WTC11 (cell line): ENCODE data around the gene CCDC172. TPM values are rescaled to one million over a fixed set of nuclear protein-coding genes. Genes with fewer than 3 reads are reported as not detected.

Experiments
- ATAC-seq: fragments of 200-7000 bp; cut with Tn5 transposase; 2 replicates; pipeline ENCODE4 v1.10.0; 2021; ENCODE audit warnings: mild to moderate bottlenecking, moderate library complexity
- CTCF ChIA-PET: fragments of 300-600 bp; sonication (Branson Sonifier 250); formaldehyde crosslinking; loops from one replicate; lab custom pipeline; 2021; ENCODE audit warnings: antibody characterized with exemption; lab: Charles Lee
- POLR2A ChIA-PET: fragments of 350-600 bp; sonication (Branson Sonifier 250); formaldehyde crosslinking; loops from one replicate; lab custom pipeline; 2021; ENCODE audit warnings: antibody characterized with exemption; lab: Charles Lee
- DNase-seq: peaks from one replicate; pipeline ENCODE4 v3.0.0; 2021; ENCODE audit warnings: low spot score
- H3K27ac Mint-ChIP-seq: 2 replicates; pipeline ENCODE4 v1.8.0; 2021; ENCODE audit warnings: mixed read lengths
- H3K27me3 Mint-ChIP-seq: 2 replicates; pipeline ENCODE4 v1.8.0; 2021; ENCODE audit warnings: low read depth, mild to moderate bottlenecking, moderate library complexity, mixed read lengths
- H3K36me3 Mint-ChIP-seq: 2 replicates; pipeline ENCODE4 v1.8.0; 2021; ENCODE audit warnings: mixed read lengths
- H3K4me1 Mint-ChIP-seq: 2 replicates; pipeline ENCODE4 v1.8.0; 2022; ENCODE audit warnings: mixed read lengths
- H3K4me3 Mint-ChIP-seq: 2 replicates; pipeline ENCODE4 v1.8.0; 2021; ENCODE audit warnings: mild to moderate bottlenecking, moderate library complexity, mixed read lengths
- H3K9me3 Mint-ChIP-seq: 2 replicates; pipeline ENCODE4 v1.8.0; 2021; ENCODE audit warnings: mixed read lengths
- FOXJ3 ChIP-seq: sonication (generic); formaldehyde crosslinking; IDR thresholded peaks from 2 replicates; pipeline ENCODE4 v1.9.0; 2021; ENCODE audit warnings: missing genetic modification reagents, mild to moderate bottlenecking, borderline replicate concordance
- FOXP1 ChIP-seq: sonication (generic); formaldehyde crosslinking; IDR thresholded peaks from 2 replicates; pipeline ENCODE4 v1.8.0; 2022; ENCODE audit warnings: missing genetic modification reagents, mild to moderate bottlenecking, moderate library complexity, borderline replicate concordance
- MYBL2 ChIP-seq: sonication (generic); formaldehyde crosslinking; IDR thresholded peaks from 2 replicates; pipeline ENCODE4 v1.8.1; 2023; ENCODE audit warnings: mild to moderate bottlenecking, moderate library complexity, missing genetic modification reagents
- NFYB ChIP-seq: sonication (generic); formaldehyde crosslinking; conservative IDR thresholded peaks from 2 replicates; pipeline ENCODE4 v1.8.0; 2022; ENCODE audit warnings: low read depth, missing genetic modification reagents
- ZNF671 ChIP-seq: fragments of 250-450 bp; sonication (Bioruptor Pico); IDR thresholded peaks from 2 replicates; pipeline ENCODE4 v1.8.0; 2021; ENCODE audit warnings: mild to moderate bottlenecking
- total RNA-seq: library from RNA; stranded (reverse); gene quantifications from 3 replicates; pipeline ENCODE4 v1.2.3, GENCODE V29; 2021
- TF ChIP-seq, protein P1 (sequence below): fragments of 250-450 bp; sonication (Bioruptor Pico); conservative IDR thresholded peaks from 2 replicates; pipeline ENCODE4 v1.9.0; 2021; ENCODE audit warnings: mild to moderate bottlenecking
- TF ChIP-seq, protein P2 (sequence below): sonication (generic); formaldehyde crosslinking; IDR thresholded peaks from 2 replicates; pipeline ENCODE4 v1.8.0; 2022; ENCODE audit warnings: mild to moderate bottlenecking, missing genetic modification reagents
- TF ChIP-seq, protein P3 (sequence below): sonication (generic); formaldehyde crosslinking; IDR thresholded peaks from 2 replicates; pipeline ENCODE4 v1.8.0; 2023; ENCODE audit warnings: missing genetic modification reagents
- TF ChIP-seq, protein P4 (sequence below): fragments of 250-450 bp; sonication (Bioruptor Pico); IDR thresholded peaks from 2 replicates; pipeline ENCODE4 v1.9.0; 2021; ENCODE audit warnings: mild to moderate bottlenecking
- TF ChIP-seq, protein P5 (sequence below): sonication (generic); formaldehyde crosslinking; IDR thresholded peaks from 2 replicates; pipeline ENCODE4 v1.8.0; 2023; ENCODE audit warnings: mild to moderate bottlenecking, missing genetic modification reagents
- TF ChIP-seq, protein P6 (sequence below): sonication (generic); formaldehyde crosslinking; conservative IDR thresholded peaks from 2 replicates; pipeline ENCODE4 v1.8.1; 2023; ENCODE audit warnings: mild to moderate bottlenecking, low read depth, missing genetic modification reagents, moderate library complexity
- TF ChIP-seq, protein P7 (sequence below): sonication (generic); formaldehyde crosslinking; IDR thresholded peaks from 2 replicates; pipeline ENCODE4 v1.8.1; 2023; ENCODE audit warnings: mild to moderate bottlenecking, missing genetic modification reagents, borderline replicate concordance
- TF ChIP-seq, protein P8 (sequence below): sonication (generic); formaldehyde crosslinking; IDR thresholded peaks from 2 replicates; pipeline ENCODE4 v1.8.1; 2023; ENCODE audit warnings: mild to moderate bottlenecking, missing genetic modification reagents

The CCDC172 gene
- total RNA-seq, 1 experiment from 2014 or later: 2.0 TPM

DNA sequence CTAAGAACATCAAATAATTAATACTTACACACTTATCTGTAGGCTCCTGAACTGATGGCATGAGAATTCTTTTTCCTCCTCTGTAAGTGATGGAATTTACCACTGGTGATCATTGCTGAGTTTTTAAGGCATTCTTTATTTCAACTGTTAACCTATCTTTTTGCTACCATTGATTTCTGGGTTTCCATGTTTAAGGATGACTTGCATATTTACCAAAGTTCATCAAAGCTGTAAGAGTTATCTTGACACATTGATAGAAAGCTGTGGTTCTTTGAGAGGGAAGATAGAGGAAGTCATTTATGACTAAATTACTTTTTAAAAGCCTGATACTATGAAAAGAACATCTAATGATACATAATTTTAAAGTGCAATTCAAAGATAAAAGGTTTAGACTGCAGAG, 31.8 kb upstream of the CCDC172 start (continued):
- TF ChIP-seq NFYB (CRISPR knock-in tag): no peak
- TF ChIP-seq MYBL2 (CRISPR knock-in tag): no peak
- TF ChIP-seq, protein P1, sequence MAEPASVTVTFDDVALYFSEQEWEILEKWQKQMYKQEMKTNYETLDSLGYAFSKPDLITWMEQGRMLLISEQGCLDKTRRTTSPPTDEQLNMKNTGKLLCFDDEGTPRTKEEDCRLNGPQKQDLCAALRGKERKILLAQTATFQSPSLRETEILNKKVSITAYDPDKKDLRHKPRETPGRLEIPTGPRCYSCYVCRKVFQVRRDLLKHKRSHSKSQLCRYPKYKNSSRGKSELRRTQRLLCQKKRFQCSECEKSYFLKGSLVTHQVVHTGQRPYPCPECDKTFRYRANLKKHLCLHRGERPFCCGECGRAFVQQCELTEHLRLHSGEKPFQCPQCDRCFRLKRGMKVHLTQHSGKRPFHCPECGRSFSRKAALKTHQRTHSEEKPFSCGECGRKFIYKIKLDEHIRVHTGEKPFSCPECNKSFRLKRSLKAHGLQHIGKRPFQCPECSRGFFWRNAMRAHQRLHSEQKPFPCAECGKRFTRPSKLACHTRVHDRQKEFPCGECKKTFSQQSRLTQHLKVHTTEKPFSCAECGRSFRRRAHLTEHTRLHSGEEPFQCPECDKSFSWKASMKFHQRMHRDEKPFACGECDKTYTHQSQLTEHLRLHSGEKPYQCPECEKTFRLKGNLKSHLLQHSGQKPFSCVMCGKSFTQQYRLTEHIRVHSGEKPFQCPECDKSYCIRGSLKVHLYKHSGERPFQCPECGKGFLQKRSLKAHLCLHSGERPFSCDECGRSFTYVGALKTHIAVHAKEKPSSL (CRISPR knock-in tag): no peak
- TF ChIP-seq, protein P2, sequence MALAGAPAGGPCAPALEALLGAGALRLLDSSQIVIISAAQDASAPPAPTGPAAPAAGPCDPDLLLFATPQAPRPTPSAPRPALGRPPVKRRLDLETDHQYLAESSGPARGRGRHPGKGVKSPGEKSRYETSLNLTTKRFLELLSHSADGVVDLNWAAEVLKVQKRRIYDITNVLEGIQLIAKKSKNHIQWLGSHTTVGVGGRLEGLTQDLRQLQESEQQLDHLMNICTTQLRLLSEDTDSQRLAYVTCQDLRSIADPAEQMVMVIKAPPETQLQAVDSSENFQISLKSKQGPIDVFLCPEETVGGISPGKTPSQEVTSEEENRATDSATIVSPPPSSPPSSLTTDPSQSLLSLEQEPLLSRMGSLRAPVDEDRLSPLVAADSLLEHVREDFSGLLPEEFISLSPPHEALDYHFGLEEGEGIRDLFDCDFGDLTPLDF (CRISPR knock-in tag): no peak
- TF ChIP-seq FOXJ3 (CRISPR knock-in tag): no peak
- TF ChIP-seq, protein P3, sequence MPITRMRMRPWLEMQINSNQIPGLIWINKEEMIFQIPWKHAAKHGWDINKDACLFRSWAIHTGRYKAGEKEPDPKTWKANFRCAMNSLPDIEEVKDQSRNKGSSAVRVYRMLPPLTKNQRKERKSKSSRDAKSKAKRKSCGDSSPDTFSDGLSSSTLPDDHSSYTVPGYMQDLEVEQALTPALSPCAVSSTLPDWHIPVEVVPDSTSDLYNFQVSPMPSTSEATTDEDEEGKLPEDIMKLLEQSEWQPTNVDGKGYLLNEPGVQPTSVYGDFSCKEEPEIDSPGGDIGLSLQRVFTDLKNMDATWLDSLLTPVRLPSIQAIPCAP (CRISPR knock-in tag): no peak
- no peak for TF ChIP-seq ZNF671 (CRISPR knock-in tag)
- TF ChIP-seq, protein P4, sequence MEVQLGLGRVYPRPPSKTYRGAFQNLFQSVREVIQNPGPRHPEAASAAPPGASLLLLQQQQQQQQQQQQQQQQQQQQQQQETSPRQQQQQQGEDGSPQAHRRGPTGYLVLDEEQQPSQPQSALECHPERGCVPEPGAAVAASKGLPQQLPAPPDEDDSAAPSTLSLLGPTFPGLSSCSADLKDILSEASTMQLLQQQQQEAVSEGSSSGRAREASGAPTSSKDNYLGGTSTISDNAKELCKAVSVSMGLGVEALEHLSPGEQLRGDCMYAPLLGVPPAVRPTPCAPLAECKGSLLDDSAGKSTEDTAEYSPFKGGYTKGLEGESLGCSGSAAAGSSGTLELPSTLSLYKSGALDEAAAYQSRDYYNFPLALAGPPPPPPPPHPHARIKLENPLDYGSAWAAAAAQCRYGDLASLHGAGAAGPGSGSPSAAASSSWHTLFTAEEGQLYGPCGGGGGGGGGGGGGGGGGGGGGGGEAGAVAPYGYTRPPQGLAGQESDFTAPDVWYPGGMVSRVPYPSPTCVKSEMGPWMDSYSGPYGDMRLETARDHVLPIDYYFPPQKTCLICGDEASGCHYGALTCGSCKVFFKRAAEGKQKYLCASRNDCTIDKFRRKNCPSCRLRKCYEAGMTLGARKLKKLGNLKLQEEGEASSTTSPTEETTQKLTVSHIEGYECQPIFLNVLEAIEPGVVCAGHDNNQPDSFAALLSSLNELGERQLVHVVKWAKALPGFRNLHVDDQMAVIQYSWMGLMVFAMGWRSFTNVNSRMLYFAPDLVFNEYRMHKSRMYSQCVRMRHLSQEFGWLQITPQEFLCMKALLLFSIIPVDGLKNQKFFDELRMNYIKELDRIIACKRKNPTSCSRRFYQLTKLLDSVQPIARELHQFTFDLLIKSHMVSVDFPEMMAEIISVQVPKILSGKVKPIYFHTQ (CRISPR knock-in tag): no peak
- TF ChIP-seq, protein P5, sequence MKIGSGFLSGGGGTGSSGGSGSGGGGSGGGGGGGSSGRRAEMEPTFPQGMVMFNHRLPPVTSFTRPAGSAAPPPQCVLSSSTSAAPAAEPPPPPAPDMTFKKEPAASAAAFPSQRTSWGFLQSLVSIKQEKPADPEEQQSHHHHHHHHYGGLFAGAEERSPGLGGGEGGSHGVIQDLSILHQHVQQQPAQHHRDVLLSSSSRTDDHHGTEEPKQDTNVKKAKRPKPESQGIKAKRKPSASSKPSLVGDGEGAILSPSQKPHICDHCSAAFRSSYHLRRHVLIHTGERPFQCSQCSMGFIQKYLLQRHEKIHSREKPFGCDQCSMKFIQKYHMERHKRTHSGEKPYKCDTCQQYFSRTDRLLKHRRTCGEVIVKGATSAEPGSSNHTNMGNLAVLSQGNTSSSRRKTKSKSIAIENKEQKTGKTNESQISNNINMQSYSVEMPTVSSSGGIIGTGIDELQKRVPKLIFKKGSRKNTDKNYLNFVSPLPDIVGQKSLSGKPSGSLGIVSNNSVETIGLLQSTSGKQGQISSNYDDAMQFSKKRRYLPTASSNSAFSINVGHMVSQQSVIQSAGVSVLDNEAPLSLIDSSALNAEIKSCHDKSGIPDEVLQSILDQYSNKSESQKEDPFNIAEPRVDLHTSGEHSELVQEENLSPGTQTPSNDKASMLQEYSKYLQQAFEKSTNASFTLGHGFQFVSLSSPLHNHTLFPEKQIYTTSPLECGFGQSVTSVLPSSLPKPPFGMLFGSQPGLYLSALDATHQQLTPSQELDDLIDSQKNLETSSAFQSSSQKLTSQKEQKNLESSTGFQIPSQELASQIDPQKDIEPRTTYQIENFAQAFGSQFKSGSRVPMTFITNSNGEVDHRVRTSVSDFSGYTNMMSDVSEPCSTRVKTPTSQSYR (CRISPR knock-in tag): no peak
- TF ChIP-seq, protein P6, sequence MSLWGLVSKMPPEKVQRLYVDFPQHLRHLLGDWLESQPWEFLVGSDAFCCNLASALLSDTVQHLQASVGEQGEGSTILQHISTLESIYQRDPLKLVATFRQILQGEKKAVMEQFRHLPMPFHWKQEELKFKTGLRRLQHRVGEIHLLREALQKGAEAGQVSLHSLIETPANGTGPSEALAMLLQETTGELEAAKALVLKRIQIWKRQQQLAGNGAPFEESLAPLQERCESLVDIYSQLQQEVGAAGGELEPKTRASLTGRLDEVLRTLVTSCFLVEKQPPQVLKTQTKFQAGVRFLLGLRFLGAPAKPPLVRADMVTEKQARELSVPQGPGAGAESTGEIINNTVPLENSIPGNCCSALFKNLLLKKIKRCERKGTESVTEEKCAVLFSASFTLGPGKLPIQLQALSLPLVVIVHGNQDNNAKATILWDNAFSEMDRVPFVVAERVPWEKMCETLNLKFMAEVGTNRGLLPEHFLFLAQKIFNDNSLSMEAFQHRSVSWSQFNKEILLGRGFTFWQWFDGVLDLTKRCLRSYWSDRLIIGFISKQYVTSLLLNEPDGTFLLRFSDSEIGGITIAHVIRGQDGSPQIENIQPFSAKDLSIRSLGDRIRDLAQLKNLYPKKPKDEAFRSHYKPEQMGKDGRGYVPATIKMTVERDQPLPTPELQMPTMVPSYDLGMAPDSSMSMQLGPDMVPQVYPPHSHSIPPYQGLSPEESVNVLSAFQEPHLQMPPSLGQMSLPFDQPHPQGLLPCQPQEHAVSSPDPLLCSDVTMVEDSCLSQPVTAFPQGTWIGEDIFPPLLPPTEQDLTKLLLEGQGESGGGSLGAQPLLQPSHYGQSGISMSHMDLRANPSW: no peak

DNA sequence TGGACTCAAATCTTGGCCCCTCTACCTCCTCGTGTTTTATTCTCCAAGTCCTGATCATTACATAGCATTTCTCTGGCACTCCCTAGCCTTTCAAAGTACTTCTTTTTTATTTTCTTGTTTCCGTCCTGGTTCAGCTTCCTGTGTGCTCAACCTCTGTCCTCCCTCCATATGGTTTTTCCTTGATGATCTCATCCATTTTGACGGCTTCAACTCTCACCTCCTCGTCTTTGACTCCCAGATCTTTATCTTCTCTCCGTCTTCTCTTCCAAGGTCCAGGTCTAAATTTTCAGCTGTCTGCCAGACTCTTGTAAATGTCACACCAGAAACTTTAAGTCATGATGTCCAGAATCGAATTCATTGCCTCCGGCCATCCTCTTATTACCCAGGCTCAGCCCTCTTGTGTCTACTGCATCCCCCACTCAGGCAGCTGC, 27.9 kb upstream of the CCDC172 start:
- Mint-ChIP-seq H3K27ac (no peak overlapping the region), H3K9me3 (0 out of 2 replicates have a peak, but pooled peaks cover under 1% of the 10 kb centered on the region), H3K4me3 (no peak overlapping the region), H3K27me3 (no peaks in the 10 kb centered on the region), H3K36me3 (no peaks in the 10 kb centered on the region), H3K4me1 (no peaks in the 10 kb centered on the region; the same call in 1 of the 2 replicates)
- ChIA-PET POLR2A (no interaction called here), CTCF (no interaction called here)
- no peak for DNase-seq
- ATAC-seq: no peak
- TF ChIP-seq, protein P7, sequence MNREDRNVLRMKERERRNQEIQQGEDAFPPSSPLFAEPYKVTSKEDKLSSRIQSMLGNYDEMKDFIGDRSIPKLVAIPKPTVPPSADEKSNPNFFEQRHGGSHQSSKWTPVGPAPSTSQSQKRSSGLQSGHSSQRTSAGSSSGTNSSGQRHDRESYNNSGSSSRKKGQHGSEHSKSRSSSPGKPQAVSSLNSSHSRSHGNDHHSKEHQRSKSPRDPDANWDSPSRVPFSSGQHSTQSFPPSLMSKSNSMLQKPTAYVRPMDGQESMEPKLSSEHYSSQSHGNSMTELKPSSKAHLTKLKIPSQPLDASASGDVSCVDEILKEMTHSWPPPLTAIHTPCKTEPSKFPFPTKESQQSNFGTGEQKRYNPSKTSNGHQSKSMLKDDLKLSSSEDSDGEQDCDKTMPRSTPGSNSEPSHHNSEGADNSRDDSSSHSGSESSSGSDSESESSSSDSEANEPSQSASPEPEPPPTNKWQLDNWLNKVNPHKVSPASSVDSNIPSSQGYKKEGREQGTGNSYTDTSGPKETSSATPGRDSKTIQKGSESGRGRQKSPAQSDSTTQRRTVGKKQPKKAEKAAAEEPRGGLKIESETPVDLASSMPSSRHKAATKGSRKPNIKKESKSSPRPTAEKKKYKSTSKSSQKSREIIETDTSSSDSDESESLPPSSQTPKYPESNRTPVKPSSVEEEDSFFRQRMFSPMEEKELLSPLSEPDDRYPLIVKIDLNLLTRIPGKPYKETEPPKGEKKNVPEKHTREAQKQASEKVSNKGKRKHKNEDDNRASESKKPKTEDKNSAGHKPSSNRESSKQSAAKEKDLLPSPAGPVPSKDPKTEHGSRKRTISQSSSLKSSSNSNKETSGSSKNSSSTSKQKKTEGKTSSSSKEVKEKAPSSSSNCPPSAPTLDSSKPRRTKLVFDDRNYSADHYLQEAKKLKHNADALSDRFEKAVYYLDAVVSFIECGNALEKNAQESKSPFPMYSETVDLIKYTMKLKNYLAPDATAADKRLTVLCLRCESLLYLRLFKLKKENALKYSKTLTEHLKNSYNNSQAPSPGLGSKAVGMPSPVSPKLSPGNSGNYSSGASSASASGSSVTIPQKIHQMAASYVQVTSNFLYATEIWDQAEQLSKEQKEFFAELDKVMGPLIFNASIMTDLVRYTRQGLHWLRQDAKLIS (CRISPR knock-in tag): no peak
- no peak for TF ChIP-seq FOXP1 (CRISPR knock-in tag)
- TF ChIP-seq, protein P8, sequence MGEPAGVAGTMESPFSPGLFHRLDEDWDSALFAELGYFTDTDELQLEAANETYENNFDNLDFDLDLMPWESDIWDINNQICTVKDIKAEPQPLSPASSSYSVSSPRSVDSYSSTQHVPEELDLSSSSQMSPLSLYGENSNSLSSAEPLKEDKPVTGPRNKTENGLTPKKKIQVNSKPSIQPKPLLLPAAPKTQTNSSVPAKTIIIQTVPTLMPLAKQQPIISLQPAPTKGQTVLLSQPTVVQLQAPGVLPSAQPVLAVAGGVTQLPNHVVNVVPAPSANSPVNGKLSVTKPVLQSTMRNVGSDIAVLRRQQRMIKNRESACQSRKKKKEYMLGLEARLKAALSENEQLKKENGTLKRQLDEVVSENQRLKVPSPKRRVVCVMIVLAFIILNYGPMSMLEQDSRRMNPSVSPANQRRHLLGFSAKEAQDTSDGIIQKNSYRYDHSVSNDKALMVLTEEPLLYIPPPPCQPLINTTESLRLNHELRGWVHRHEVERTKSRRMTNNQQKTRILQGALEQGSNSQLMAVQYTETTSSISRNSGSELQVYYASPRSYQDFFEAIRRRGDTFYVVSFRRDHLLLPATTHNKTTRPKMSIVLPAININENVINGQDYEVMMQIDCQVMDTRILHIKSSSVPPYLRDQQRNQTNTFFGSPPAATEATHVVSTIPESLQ: no peak
